GM12878 (cell line): ENCODE results near the gene HLA-DQA2. TPM values are rescaled to one million over a fixed set of nuclear protein-coding genes. Genes with fewer than 3 reads are reported as not detected.

Experiments
- ATAC-seq: fragments of 200-7000 bp; cut with Tn5 transposase; 3 replicates; pipeline ENCODE4 v1.9.1; 2020; ENCODE audit warnings: mild to moderate bottlenecking, moderate library complexity
- BruUV-seq: library from RNA; stranded (reverse); fragments of 400-500 nt; replicated peaks from 2 replicates; lab custom pipeline; 2021; lab: Mats Ljungman, UMichigan
- CTCF ChIA-PET: fragments of 300-600 bp; sonication (Branson Sonifier 250); formaldehyde crosslinking; extraction: SDS; loops from one replicate; lab custom pipeline; 2021; ENCODE audit warnings: inconsistent platforms; lab: Yijun Ruan, JAX
- POLR2A ChIA-PET: fragments of 350-600 bp; formaldehyde crosslinking; extraction: SDS; loops from one replicate; lab custom pipeline; 2021; ENCODE audit warnings: inconsistent platforms; lab: Charles Lee
- RAD21 ChIA-PET: fragments of 300-600 bp; sonication (Branson Sonifier 250); formaldehyde crosslinking; loops from one replicate; lab custom pipeline; 2023; ENCODE audit warnings: antibody characterized with exemption; ENCODE audit not compliant: unreplicated experiment; lab: Charles Lee
- SMC1A ChIA-PET: fragments of 300-600 bp; sonication (Branson Sonifier 250); formaldehyde crosslinking; loops from one replicate; lab custom pipeline; 2023; ENCODE audit not compliant: unreplicated experiment, uncharacterized antibody; lab: Charles Lee
- DNase-seq: peaks from one replicate; pipeline ENCODE4 v3.0.0-alpha.2; 2011; ENCODE audit warnings: low read depth, low spot score
- FAIRE-seq: peaks from 3 replicates; lab custom pipeline; 2011; peaks lifted over from hg19 to GRCh38; lab: Jason Lieb, UNC
- H2AFZ ChIP-seq: 2 replicates; pipeline ENCODE4 v1.6.0; 2011; ENCODE audit warnings: low read depth, low read length, control low read depth; ENCODE audit not compliant: control insufficient read depth
- H3K27ac ChIP-seq: 2 replicates; pipeline ENCODE4 v1.5.1; 2011; ENCODE audit warnings: control low read depth; ENCODE audit not compliant: control insufficient read depth, insufficient read depth
- H3K27me3 ChIP-seq, 2 experiments: replicated peaks in 1 of 2; 2 replicates each; pipeline versions ENCODE4 v1.6.0 to v1.6.1; 2011; ENCODE audit warnings: low read length in 1 of 2; ENCODE audit not compliant: control insufficient read depth in 2 of 2, insufficient read depth in 2 of 2
- H3K36me3 ChIP-seq, 2 experiments: 2 replicates each; pipeline ENCODE4 v1.5.1; 2011; ENCODE audit warnings: low read length in 1 of 2; ENCODE audit not compliant: control insufficient read depth in 2 of 2, insufficient read depth in 2 of 2
- H3K4me1 ChIP-seq: 2 replicates; pipeline ENCODE4 v1.6.1; 2011; ENCODE audit warnings: mild to moderate bottlenecking, low read length, moderate library complexity, mixed read lengths; ENCODE audit not compliant: control insufficient read depth, insufficient read depth
- H3K4me2 ChIP-seq: 2 replicates; pipeline ENCODE4 v1.6.0; 2011; ENCODE audit warnings: control low read depth; ENCODE audit not compliant: control insufficient read depth, insufficient read depth
- H3K4me3 ChIP-seq: fragments of 200-600 bp; sonication (generic); 2 replicates; pipeline ENCODE4 v1.5.1; 2016
- H3K79me2 ChIP-seq: 2 replicates; pipeline ENCODE4 v1.6.0; 2011; ENCODE audit warnings: low read length; ENCODE audit not compliant: control insufficient read depth, insufficient read depth
- H3K9ac ChIP-seq: 2 replicates; pipeline ENCODE4 v1.8.0; 2011; ENCODE audit warnings: low read length, control low read depth, mixed read lengths; ENCODE audit not compliant: control insufficient read depth, insufficient read depth
- H3K9me3 ChIP-seq: replicated peaks from 3 replicates; pipeline ENCODE4 v1.5.1; 2011; ENCODE audit warnings: mild to moderate bottlenecking, low read length; ENCODE audit not compliant: control insufficient read depth, insufficient read depth
- H4K20me1 ChIP-seq: 2 replicates; pipeline ENCODE4 v1.6.0; 2011; ENCODE audit not compliant: control insufficient read depth, insufficient read depth
- ASH2L ChIP-seq: fragments of 300-600, 200-600 bp; sonication (generic); IDR thresholded peaks from 2 replicates; pipeline ENCODE4 v1.6.1; 2017; ENCODE audit warnings: low read depth, mild to moderate bottlenecking, borderline replicate concordance
- BRCA1 ChIP-seq: IDR thresholded peaks from 2 replicates; pipeline ENCODE4 v1.6.1; 2011; ENCODE audit warnings: low read depth, low read length, improper control_type of control experiment
- CBX5 ChIP-seq: sonication (generic); IDR thresholded peaks from 2 replicates; pipeline ENCODE4 v1.6.1; 2016; ENCODE audit warnings: low read depth, moderate library complexity, mild to moderate bottlenecking, inconsistent platforms
- FOS ChIP-seq: IDR thresholded peaks from 3 replicates; pipeline ENCODE4 v1.6.1; 2011; ENCODE audit warnings: borderline replicate concordance; ENCODE audit not compliant: insufficient read length; ENCODE audit errors: extremely low read depth
- HCFC1 ChIP-seq: fragments of 150-350 bp; IDR thresholded peaks from 2 replicates; pipeline ENCODE4 v1.6.1; 2014; ENCODE audit warnings: low read length
- HDGF ChIP-seq: fragments of 450-650 bp; IDR thresholded peaks from 2 replicates; pipeline ENCODE4 v1.6.1; 2016; ENCODE audit warnings: antibody characterized with exemption
- IKZF2 ChIP-seq, 2 experiments: fragments of 450-650 bp; IDR thresholded peaks; 2 replicates each; pipeline ENCODE4 v1.6.1; 2017; ENCODE audit warnings: mild to moderate bottlenecking in 2 of 2, moderate library complexity in 2 of 2
- JUND ChIP-seq: IDR thresholded peaks from 2 replicates; pipeline ENCODE4 v1.6.1; 2012; ENCODE audit warnings: low read depth, mild to moderate bottlenecking, low read length, improper control_type of control experiment, moderate library complexity
- MEF2B ChIP-seq: fragments of 450-650 bp; IDR thresholded peaks from 2 replicates; pipeline ENCODE4 v1.6.1; 2018; ENCODE audit warnings: mild to moderate bottlenecking, moderate library complexity; ENCODE audit not compliant: partially characterized antibody, poor library complexity, severe bottlenecking
- MTA2 ChIP-seq: fragments of 450-650 bp; IDR thresholded peaks from 2 replicates; pipeline ENCODE4 v1.6.1; 2016; ENCODE audit warnings: low read depth, mild to moderate bottlenecking, moderate library complexity
- SUZ12 ChIP-seq: fragments of 200-600 bp; sonication (generic); IDR thresholded peaks from one replicate; pipeline ENCODE4 v1.6.1; 2018; ENCODE audit warnings: antibody characterized with exemption, mild to moderate bottlenecking; ENCODE audit not compliant: unreplicated experiment
- TARDBP ChIP-seq: IDR thresholded peaks from 2 replicates; pipeline ENCODE4 v1.6.1; 2016; ENCODE audit warnings: borderline replicate concordance
- ZNF24 ChIP-seq: fragments of 450-650 bp; IDR thresholded peaks from 2 replicates; pipeline ENCODE4 v1.6.1; 2017; ENCODE audit warnings: antibody characterized with exemption, mild to moderate bottlenecking
- ZNF274 ChIP-seq: IDR thresholded peaks from one replicate; pipeline ENCODE4 v1.8.0; 2011; ENCODE audit not compliant: insufficient read length, insufficient read depth
- ZNF384 ChIP-seq: IDR thresholded peaks from 2 replicates; pipeline ENCODE4 v1.6.1; 2012; ENCODE audit warnings: low read depth, mild to moderate bottlenecking, low read length, improper control_type of control experiment, borderline replicate concordance
- WGBS: methylation state at CpG from one replicate; pipeline ENCODE4 v1.1.6; 2016; ENCODE audit warnings: low lambda C conversion rate; ENCODE audit not compliant: insufficient replicate concordance, insufficient coverage; ENCODE audit errors: missing lambda C conversion rate; 5-methylcytosine and 5-hydroxymethylcytosine counted together
- in situ Hi-C: fragments of 300-500 bp; cut with MboI; formaldehyde crosslinking; loops from 9 replicates; pipeline ENCODE4 v1.14.3; 2018; ENCODE audit warnings: mixed read lengths
- intact Hi-C: fragments of 100-400 bp; cut with micrococcal nuclease; formaldehyde crosslinking; loops from one replicate; pipeline ENCODE4 v1.14.2; 2022; ENCODE audit not compliant: unreplicated experiment
- polyA plus RNA-seq, 11 experiments: library from polyadenylated mRNA; depleted of rRNA in 4 of 11; unstranded in 6 of 11; stranded (reverse) in 5 of 11; fragments of >200 nt; fragmentation: Nextera tagmentation in 4 of 11; fragmentation: Illumina TruSeq in 1 of 11; extraction: Ambion mirVana in 4 of 11; extraction: Trizol in 1 of 11; gene quantifications; 1 replicate in 1 of 11; 2 replicates in 10 of 11; pipeline versions ENCODE4 v1.2.1 to v1.2.3, GENCODE V29; 2011 to 2016; ENCODE audit warnings: inconsistent platforms in 2 of 11, missing spikeins in 2 of 11, low read depth in 1 of 11
- total RNA-seq, 4 experiments: library from RNA; depleted of rRNA in 3 of 4; stranded (reverse); fragments of >200 nt in 3 of 4; fragmentation: Illumina TruSeq in 1 of 4; extraction: Trizol in 1 of 4; gene quantifications; 2 replicates each; pipeline versions ENCODE4 v1.2.1 to v1.2.3, GENCODE V29; 2013 to 2021
- TF ChIP-seq, protein P1 (sequence below): fragments of 450-650 bp; IDR thresholded peaks from 2 replicates; pipeline ENCODE4 v1.6.1; 2016; ENCODE audit warnings: mild to moderate bottlenecking
- TF ChIP-seq, protein P2 (sequence below): fragments of 450-650 bp; IDR thresholded peaks from 2 replicates; pipeline ENCODE4 v1.6.1; 2017; ENCODE audit warnings: borderline replicate concordance
- TF ChIP-seq, protein P3 (sequence below): IDR thresholded peaks from 2 replicates; pipeline ENCODE4 v1.6.1; 2011; ENCODE audit warnings: mild to moderate bottlenecking, low read depth, low read length, moderate library complexity; ENCODE audit not compliant: insufficient replicate concordance

HLA-DQA2 gene
- total and polyA plus RNA-seq, 10 of the 15 experiments (the other 5 are each of a cell fraction or from before 2014, with no cell fraction given): 9.1 to 26.4 (median 16.3) TPM

GRCh38 chr6:32772656-32773055 is 31.5 kb downstream of the HLA-DQA2 start:
- intact Hi-C loops: no loop called here
- TF ChIP-seq IKZF2 (IDR thresholded peaks at IDR 0.05) (no peak), ZNF24 (no peak), TARDBP (no peak), SUZ12 (no peak), MTA2 (no peak), FOS (no peak), ZNF274 (no peak), HDGF (no peak), MEF2B (no peak), ZNF384 (no peak), HCFC1 (no peak), ASH2L (no peak), JUND (no peak), CBX5 (no peak), BRCA1 (no peak)
- TF ChIP-seq, protein P1, sequence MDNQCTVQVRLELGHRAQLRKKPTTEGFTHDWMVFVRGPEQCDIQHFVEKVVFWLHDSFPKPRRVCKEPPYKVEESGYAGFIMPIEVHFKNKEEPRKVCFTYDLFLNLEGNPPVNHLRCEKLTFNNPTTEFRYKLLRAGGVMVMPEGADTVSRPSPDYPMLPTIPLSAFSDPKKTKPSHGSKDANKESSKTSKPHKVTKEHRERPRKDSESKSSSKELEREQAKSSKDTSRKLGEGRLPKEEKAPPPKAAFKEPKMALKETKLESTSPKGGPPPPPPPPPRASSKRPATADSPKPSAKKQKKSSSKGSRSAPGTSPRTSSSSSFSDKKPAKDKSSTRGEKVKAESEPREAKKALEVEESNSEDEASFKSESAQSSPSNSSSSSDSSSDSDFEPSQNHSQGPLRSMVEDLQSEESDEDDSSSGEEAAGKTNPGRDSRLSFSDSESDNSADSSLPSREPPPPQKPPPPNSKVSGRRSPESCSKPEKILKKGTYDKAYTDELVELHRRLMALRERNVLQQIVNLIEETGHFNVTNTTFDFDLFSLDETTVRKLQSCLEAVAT: no peak
- TF ChIP-seq, protein P2, sequence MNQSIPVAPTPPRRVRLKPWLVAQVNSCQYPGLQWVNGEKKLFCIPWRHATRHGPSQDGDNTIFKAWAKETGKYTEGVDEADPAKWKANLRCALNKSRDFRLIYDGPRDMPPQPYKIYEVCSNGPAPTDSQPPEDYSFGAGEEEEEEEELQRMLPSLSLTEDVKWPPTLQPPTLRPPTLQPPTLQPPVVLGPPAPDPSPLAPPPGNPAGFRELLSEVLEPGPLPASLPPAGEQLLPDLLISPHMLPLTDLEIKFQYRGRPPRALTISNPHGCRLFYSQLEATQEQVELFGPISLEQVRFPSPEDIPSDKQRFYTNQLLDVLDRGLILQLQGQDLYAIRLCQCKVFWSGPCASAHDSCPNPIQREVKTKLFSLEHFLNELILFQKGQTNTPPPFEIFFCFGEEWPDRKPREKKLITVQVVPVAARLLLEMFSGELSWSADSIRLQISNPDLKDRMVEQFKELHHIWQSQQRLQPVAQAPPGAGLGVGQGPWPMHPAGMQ: no peak
- TF ChIP-seq, protein P3, sequence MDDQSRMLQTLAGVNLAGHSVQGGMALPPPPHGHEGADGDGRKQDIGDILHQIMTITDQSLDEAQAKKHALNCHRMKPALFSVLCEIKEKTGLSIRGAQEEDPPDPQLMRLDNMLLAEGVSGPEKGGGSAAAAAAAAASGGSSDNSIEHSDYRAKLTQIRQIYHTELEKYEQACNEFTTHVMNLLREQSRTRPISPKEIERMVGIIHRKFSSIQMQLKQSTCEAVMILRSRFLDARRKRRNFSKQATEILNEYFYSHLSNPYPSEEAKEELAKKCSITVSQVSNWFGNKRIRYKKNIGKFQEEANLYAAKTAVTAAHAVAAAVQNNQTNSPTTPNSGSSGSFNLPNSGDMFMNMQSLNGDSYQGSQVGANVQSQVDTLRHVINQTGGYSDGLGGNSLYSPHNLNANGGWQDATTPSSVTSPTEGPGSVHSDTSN: no peak

More at GRCh38 chr6:32772656-32773055, 31.5 kb downstream of the HLA-DQA2 start:
- ChIA-PET CTCF (no interaction called here), SMC1A (interaction anchor here (1.6 kb wide), 1 partner anchor 14 kb away, joined by 3 read pairs; no protein-coding TSS in a partner anchor), RAD21 (no interaction called here), POLR2A (no interaction called here)
- H3K9ac ChIP-seq: no peak overlapping the region
- DNase-seq (no peak), ATAC-seq (no peak), FAIRE-seq (no peak)
- H3K9me3 ChIP-seq: no peaks in the 10 kb centered on the region
- H3K4me1 ChIP-seq: no peaks in the 10 kb centered on the region
- no peak overlapping the region for H2AFZ ChIP-seq
- 9% methylated on average over 1 of the region's 1 CpG for WGBS
- H3K36me3 ChIP-seq: no peaks in the 10 kb centered on the region
- H3K27me3 ChIP-seq: peaks cover 0 to 3% of the 10 kb centered on the region in 2 experiments; a peak in 1 of 4 replicates
- no peak overlapping the region for H3K4me3 ChIP-seq
- no peaks in the 10 kb centered on the region for H3K79me2 ChIP-seq
- no peaks in the 10 kb centered on the region for H4K20me1 ChIP-seq
- no peak overlapping the region for H3K4me2 ChIP-seq
- BruUV-seq: no TSS peak
- in situ Hi-C loops: no loop called here
- H3K27ac ChIP-seq: no peak overlapping the region
